ENCODE measurements around the gene LRP1-AS. TPM values are rescaled to one million over a fixed set of nuclear protein-coding genes. Genes with fewer than 3 reads are reported as not detected.

Gene LRP1-AS
- polyA plus RNA-seq, 2 of the 4 experiments (the other 2 are of a cell fraction): not detected

DNA sequence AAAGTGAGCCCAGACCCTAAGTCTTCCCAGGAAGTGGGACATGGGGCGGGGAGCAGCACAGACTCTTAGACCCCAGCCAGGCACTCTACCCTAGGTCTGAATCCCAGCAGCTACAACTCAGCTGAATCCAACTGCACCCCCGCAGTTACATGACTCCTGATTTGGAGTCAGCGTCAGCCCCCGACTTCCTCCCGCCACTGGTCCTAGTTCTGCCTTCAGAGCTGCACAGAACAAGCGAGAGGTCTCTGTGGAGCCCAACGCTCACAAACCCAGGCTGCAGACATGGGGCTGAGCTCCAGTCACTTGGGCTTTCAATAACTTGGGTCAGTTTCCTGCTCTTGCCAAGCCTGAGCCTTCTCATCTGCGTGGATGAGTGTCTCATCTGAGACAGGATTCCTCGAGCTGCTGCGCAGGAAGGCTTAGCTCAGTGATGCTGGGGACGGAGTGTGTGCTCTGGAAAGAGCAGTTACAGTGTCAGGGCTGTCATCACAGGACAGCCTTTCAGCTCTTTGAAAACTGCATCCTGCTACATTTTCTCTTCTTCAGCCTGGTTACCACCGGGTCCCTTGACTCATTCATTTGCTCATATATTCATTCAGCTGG, 38.6 kb upstream of the LRP1-AS start:
- DNase-seq (ENCODE audit: low read depth in 1 of 2, low spot score in 1 of 2): no peak
- no peak for TF ChIP-seq PHF8 (IDR thresholded peaks at IDR 0.05; ENCODE audit: borderline replicate concordance, low read depth)
- TF ChIP-seq, protein P1, sequence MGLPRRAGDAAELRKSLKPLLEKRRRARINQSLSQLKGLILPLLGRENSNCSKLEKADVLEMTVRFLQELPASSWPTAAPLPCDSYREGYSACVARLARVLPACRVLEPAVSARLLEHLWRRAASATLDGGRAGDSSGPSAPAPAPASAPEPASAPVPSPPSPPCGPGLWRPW (IDR thresholded peaks at IDR 0.05): no peak
- TF ChIP-seq TFCP2L1 (CRISPR knock-in tag; IDR thresholded peaks at IDR 0.05): no peak
- TF ChIP-seq RFX5 (IDR thresholded peaks at IDR 0.05): no peak
- TF ChIP-seq TP53 (CRISPR knock-in tag; IDR thresholded peaks at IDR 0.05): no peak
- TF ChIP-seq POLR2AphosphoS2 (conservative IDR thresholded peaks at IDR 0.05; ENCODE audit: low read length): no peak
- TF ChIP-seq NPAS2 (CRISPR knock-in tag; IDR thresholded peaks at IDR 0.05; ENCODE audit: borderline replicate concordance): no peak
- no peak for TF ChIP-seq HOXB13 (CRISPR knock-in tag; IDR thresholded peaks at IDR 0.05; ENCODE audit: low read depth)
- no peak for TF ChIP-seq NR3C1 (IDR thresholded peaks at IDR 0.05)
- TF ChIP-seq MYC (IDR thresholded peaks at IDR 0.05; ENCODE audit: borderline replicate concordance, low read length): no peak
- TF ChIP-seq, protein P2, sequence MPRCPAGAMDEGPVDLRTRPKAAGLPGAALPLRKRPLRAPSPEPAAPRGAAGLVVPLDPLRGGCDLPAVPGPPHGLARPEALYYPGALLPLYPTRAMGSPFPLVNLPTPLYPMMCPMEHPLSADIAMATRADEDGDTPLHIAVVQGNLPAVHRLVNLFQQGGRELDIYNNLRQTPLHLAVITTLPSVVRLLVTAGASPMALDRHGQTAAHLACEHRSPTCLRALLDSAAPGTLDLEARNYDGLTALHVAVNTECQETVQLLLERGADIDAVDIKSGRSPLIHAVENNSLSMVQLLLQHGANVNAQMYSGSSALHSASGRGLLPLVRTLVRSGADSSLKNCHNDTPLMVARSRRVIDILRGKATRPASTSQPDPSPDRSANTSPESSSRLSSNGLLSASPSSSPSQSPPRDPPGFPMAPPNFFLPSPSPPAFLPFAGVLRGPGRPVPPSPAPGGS (IDR thresholded peaks at IDR 0.05): no peak
- no peak for TF ChIP-seq CBX8 (IDR thresholded peaks at IDR 0.05)
- TF ChIP-seq FOXS1 (CRISPR knock-in tag; IDR thresholded peaks at IDR 0.05): no peak
- no peak for TF ChIP-seq RCOR1 (IDR thresholded peaks at IDR 0.05; ENCODE audit: low read depth, low read length)
- TF ChIP-seq FOSB (CRISPR knock-in tag; IDR thresholded peaks at IDR 0.05): no peak
- TF ChIP-seq BHLHE40 (IDR thresholded peaks at IDR 0.05; ENCODE audit: low read depth, low read length): no peak
- TF ChIP-seq SMC3 (IDR thresholded peaks at IDR 0.05): no peak
- no peak for TF ChIP-seq HOXB5 (CRISPR knock-in tag; IDR thresholded peaks at IDR 0.05)
- TF ChIP-seq RAD21 (conservative IDR thresholded peaks at IDR 0.05 in 1 of 2, IDR thresholded peaks at IDR 0.05 in 1 of 2): no peak
- ATAC-seq: no peak
- no peak overlapping the region for H3K27ac ChIP-seq
- POLR2A ChIA-PET: no interaction called here
- H3K4me3 ChIP-seq: no peak overlapping the region
- H3K4me1 ChIP-seq: no peaks in the 10 kb centered on the region
- 87% methylated on average over 12 of the region's 12 CpGs for WGBS (ENCODE audit: missing lambda C conversion rate)
- H3K9me3 ChIP-seq: no peaks in the 10 kb centered on the region
- H3K4me2 ChIP-seq: no peak overlapping the region
- FAIRE-seq: no peak
- CTCF ChIA-PET: interaction anchor here (0.8 to 27.5 kb wide), 19 partner anchors 4 to 173 kb away, joined by 3 to 1152 read pairs (median 4); partner anchors contain the start of genes LRP1, NEMP1 and STAT6

DNA sequence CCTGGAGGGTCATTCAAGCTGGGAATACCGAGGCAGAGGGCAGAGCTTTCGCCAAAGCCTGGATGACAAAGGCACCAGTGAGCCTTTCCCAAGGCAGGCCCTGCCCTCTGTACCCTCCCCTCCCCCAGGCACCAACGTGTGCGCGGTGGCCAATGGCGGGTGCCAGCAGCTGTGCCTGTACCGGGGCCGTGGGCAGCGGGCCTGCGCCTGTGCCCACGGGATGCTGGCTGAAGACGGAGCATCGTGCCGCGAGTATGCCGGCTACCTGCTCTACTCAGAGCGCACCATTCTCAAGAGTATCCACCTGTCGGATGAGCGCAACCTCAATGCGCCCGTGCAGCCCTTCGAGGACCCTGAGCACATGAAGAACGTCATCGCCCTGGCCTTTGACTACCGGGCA, 38.0 kb upstream of the LRP1-AS start:
- no peak for DNase-seq (ENCODE audit: low read depth in 1 of 2, low spot score in 1 of 2)
- TF ChIP-seq KDM1A (IDR thresholded peaks at IDR 0.05; ENCODE audit: low read depth) (no peak), HOXA7 (CRISPR knock-in tag; IDR thresholded peaks at IDR 0.05) (no peak), HOXB5 (CRISPR knock-in tag; IDR thresholded peaks at IDR 0.05) (no peak), GATA3 (IDR thresholded peaks at IDR 0.05; ENCODE audit: borderline replicate concordance) (no peak), NPAS2 (CRISPR knock-in tag; IDR thresholded peaks at IDR 0.05; ENCODE audit: borderline replicate concordance) (no peak), POLR2AphosphoS2 (conservative IDR thresholded peaks at IDR 0.05; ENCODE audit: low read length) (no peak), KDM5A (IDR thresholded peaks at IDR 0.05) (no peak), RFX5 (IDR thresholded peaks at IDR 0.05) (no peak), MAZ (IDR thresholded peaks at IDR 0.05; ENCODE audit: borderline replicate concordance, low read depth, low read length) (no peak), ZNF302 (CRISPR knock-in tag; IDR thresholded peaks at IDR 0.05) (no peak), MYC (IDR thresholded peaks at IDR 0.05; ENCODE audit: borderline replicate concordance, low read length) (no peak), ESRRA (IDR thresholded peaks at IDR 0.05; ENCODE audit: borderline replicate concordance, low read length) (no peak), RAD21 (conservative IDR thresholded peaks at IDR 0.05 in 1 of 2, IDR thresholded peaks at IDR 0.05 in 1 of 2) (no peak), TP53 (CRISPR knock-in tag; IDR thresholded peaks at IDR 0.05) (no peak), EHMT2 (IDR thresholded peaks at IDR 0.05; ENCODE audit: low read depth) (no peak), FOSB (CRISPR knock-in tag; IDR thresholded peaks at IDR 0.05) (no peak), CHD2 (IDR thresholded peaks at IDR 0.05; ENCODE audit: low read length, partially characterized antibody) (no peak)
- TF ChIP-seq, protein P3, sequence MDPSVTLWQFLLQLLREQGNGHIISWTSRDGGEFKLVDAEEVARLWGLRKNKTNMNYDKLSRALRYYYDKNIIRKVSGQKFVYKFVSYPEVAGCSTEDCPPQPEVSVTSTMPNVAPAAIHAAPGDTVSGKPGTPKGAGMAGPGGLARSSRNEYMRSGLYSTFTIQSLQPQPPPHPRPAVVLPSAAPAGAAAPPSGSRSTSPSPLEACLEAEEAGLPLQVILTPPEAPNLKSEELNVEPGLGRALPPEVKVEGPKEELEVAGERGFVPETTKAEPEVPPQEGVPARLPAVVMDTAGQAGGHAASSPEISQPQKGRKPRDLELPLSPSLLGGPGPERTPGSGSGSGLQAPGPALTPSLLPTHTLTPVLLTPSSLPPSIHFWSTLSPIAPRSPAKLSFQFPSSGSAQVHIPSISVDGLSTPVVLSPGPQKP (IDR thresholded peaks at IDR 0.05; ENCODE audit: low read depth, low read length): no peak
- TF ChIP-seq, protein P1 (IDR thresholded peaks at IDR 0.05): no peak
- TF ChIP-seq, protein P4, sequence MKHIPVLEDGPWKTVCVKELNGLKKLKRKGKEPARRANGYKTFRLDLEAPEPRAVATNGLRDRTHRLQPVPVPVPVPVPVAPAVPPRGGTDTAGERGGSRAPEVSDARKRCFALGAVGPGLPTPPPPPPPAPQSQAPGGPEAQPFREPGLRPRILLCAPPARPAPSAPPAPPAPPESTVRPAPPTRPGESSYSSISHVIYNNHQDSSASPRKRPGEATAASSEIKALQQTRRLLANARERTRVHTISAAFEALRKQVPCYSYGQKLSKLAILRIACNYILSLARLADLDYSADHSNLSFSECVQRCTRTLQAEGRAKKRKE (CRISPR knock-in tag; IDR thresholded peaks at IDR 0.05; ENCODE audit: low read depth): no peak
- WGBS (ENCODE audit: missing lambda C conversion rate): 90% methylated on average over 12 of the region's 25 CpGs
- no peak overlapping the region for H3K4me3 ChIP-seq
- H3K27ac ChIP-seq: no peak overlapping the region
- CTCF ChIA-PET: interaction anchor here (0.8 to 27.5 kb wide), 15 partner anchors 4 to 172 kb away, joined by 3 to 1152 read pairs (median 5); partner anchors contain the start of genes LRP1, NEMP1 and STAT6
- no peak for ATAC-seq
- H3K4me1 ChIP-seq: no peaks in the 10 kb centered on the region
- no peak overlapping the region for H3K4me2 ChIP-seq
- no peaks in the 10 kb centered on the region for H3K9me3 ChIP-seq
- no peak for FAIRE-seq
- POLR2A ChIA-PET: no interaction called here
